SK-N-MC (cell line): ENCODE measurements around the gene SMG1.
"Not testable (repeated sequence)": the region's sequence is repeated elsewhere in the genome, so short reads cannot be mapped to it uniquely, and the experiment has no call there.

Experiments used
- EZH2 ChIP-seq: fragments of 200-600 bp; sonication (generic); IDR thresholded peaks from one replicate; pipeline ENCODE4 v1.6.1; 2017; ENCODE audit warnings: antibody characterized with exemption
- FOXP2 ChIP-seq: optimal IDR thresholded peaks from 2 replicates; pipeline ENCODE3; 2011; ENCODE audit warnings: mild to moderate bottlenecking, moderate library complexity; ENCODE audit not compliant: insufficient read depth; ENCODE audit errors: extremely low read length, control extremely low read depth
- POLR2AphosphoS5 ChIP-seq: IDR thresholded peaks from 2 replicates; pipeline ENCODE4 v1.6.1; 2012; ENCODE audit warnings: mild to moderate bottlenecking, low read depth, low read length, borderline replicate concordance

- not testable (repeated sequence) for TF ChIP-seq EZH2, POLR2AphosphoS5, FOXP2
These were observed 24.2 kb downstream of the SMG1 start for GRCh38 chr16:18902044-18902443.
